ENCODE measurements around the gene WNK4. TPM values are rescaled to one million over a fixed set of nuclear protein-coding genes. Genes with fewer than 3 reads are reported as not detected.
A peak's percentile ranks its signal among the peaks of the same experiment; 100 is the strongest.

WNK4 gene
- total and polyA plus RNA-seq, 2 experiments from 2014 or later: 0.10 to 0.65 TPM

DNA sequence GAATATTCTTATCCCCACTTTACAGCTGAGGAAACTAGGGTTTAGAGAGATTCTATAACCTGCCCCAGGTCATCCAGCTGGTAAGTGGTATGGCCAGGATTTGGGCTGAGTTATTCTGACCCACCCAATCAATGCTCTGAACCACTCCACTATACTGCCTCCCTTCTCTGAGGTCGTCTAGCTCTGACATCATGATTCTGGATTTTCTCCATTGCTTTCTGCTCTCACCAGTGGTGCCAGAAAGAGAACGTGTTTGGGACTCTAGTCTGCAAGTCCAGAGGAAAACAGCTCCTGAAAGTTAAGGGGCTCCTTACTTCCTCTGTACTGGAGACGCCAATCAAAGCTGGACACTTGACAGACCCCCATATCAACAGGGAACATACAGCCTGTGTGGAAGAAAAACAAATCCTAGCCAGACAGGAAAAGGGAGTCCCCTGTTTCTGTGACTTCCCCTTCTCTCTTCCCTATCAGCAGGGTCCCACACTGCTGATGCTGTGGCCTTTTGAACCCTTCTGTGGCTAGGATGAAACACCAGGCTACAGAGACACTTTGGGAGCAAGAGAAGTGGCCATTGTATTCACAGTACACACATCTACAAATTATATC lies 29.6 kb upstream of the WNK4 start:
- Histone ChIP-seq H4K20me1 (replicated peaks; ENCODE audit: insufficient read depth) (no peaks in the 10 kb centered on the region), H3K36me3 (ENCODE audit: insufficient read depth) (no peaks in the 10 kb centered on the region), H3F3A (replicated peaks; ENCODE audit: low read depth) (0 out of 2 replicates have a peak, but pooled peaks cover 6% of the 10 kb centered on the region), H3K27ac (ENCODE audit: low read depth) (no peak overlapping the region), H3K4me1 (ENCODE audit: insufficient read depth) (peaks cover 23% of the 10 kb centered on the region), H2AFZ (peak overlapping the region; percentile 84; the same call in 1 of the 2 replicates), H3K27me3 (ENCODE audit: insufficient read depth) (peaks cover 10% of the 10 kb centered on the region), H3K4me3 (no peak overlapping the region), H3K4me2 (no peak overlapping the region), H3K79me2 (replicated peaks; ENCODE audit: insufficient read depth) (no peaks in the 10 kb centered on the region), H3K9me2 (ENCODE audit: insufficient read depth) (no peaks in the 10 kb centered on the region)
- no peaks in the 10 kb centered on the region for H3K36me3 Mint-ChIP-seq (ENCODE audit: low read depth)
- peaks cover 20% of the 10 kb centered on the region for H3K4me1 Mint-ChIP-seq
- peaks cover 1% of the 10 kb centered on the region; the same call in 2 of the 3 replicates for H3K9me3 Mint-ChIP-seq
- TF ChIP-seq ZNF331 (CRISPR knock-in tag; IDR thresholded peaks at IDR 0.05; ENCODE audit: low read depth): no peak
- TF ChIP-seq ZNF114 (CRISPR knock-in tag; IDR thresholded peaks at IDR 0.05): no peak
- no peak for TF ChIP-seq CTCF (conservative IDR thresholded peaks at IDR 0.05; ENCODE audit: low read depth in 2 of 2)
- TF ChIP-seq, protein P1, sequence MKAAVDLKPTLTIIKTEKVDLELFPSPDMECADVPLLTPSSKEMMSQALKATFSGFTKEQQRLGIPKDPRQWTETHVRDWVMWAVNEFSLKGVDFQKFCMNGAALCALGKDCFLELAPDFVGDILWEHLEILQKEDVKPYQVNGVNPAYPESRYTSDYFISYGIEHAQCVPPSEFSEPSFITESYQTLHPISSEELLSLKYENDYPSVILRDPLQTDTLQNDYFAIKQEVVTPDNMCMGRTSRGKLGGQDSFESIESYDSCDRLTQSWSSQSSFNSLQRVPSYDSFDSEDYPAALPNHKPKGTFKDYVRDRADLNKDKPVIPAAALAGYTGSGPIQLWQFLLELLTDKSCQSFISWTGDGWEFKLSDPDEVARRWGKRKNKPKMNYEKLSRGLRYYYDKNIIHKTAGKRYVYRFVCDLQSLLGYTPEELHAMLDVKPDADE (IDR thresholded peaks at IDR 0.05): no peak
- TF ChIP-seq ZNF462 (CRISPR knock-in tag; IDR thresholded peaks at IDR 0.05): no peak
- TF ChIP-seq, protein P2, sequence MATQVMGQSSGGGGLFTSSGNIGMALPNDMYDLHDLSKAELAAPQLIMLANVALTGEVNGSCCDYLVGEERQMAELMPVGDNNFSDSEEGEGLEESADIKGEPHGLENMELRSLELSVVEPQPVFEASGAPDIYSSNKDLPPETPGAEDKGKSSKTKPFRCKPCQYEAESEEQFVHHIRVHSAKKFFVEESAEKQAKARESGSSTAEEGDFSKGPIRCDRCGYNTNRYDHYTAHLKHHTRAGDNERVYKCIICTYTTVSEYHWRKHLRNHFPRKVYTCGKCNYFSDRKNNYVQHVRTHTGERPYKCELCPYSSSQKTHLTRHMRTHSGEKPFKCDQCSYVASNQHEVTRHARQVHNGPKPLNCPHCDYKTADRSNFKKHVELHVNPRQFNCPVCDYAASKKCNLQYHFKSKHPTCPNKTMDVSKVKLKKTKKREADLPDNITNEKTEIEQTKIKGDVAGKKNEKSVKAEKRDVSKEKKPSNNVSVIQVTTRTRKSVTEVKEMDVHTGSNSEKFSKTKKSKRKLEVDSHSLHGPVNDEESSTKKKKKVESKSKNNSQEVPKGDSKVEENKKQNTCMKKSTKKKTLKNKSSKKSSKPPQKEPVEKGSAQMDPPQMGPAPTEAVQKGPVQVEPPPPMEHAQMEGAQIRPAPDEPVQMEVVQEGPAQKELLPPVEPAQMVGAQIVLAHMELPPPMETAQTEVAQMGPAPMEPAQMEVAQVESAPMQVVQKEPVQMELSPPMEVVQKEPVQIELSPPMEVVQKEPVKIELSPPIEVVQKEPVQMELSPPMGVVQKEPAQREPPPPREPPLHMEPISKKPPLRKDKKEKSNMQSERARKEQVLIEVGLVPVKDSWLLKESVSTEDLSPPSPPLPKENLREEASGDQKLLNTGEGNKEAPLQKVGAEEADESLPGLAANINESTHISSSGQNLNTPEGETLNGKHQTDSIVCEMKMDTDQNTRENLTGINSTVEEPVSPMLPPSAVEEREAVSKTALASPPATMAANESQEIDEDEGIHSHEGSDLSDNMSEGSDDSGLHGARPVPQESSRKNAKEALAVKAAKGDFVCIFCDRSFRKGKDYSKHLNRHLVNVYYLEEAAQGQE (IDR thresholded peaks at IDR 0.05; ENCODE audit: unreplicated experiment): no peak
- DNase-seq (ENCODE audit: low spot score) (no peak), ATAC-seq (no peak)
- H3K4me3 Mint-ChIP-seq: no peak overlapping the region
- H3K27me3 Mint-ChIP-seq (ENCODE audit: insufficient read depth, low read depth, poor library complexity): peaks cover 5% of the 10 kb centered on the region
- H3K27ac Mint-ChIP-seq: no peak overlapping the region

Measured in GM23338 (cell line).